Measurements from ENCODE around the gene PSMG3. TPM values are rescaled to one million over a fixed set of nuclear protein-coding genes. Genes with fewer than 3 reads are reported as not detected.
A peak's percentile ranks its signal among the peaks of the same experiment; 100 is the strongest.

PSMG3 gene
- total RNA-seq, 1 experiment from 2014 or later: 59.4 TPM

- peaks cover 9% of the 10 kb centered on the region; the same call in 1 of the 2 replicates for H3K4me1 ChIP-seq (ENCODE audit: control insufficient read depth, insufficient read depth, low read length)
- ChIA-PET CTCF (no interaction called here), POLR2A (no interaction called here)
- H3K4me3 ChIP-seq (ENCODE audit: low read depth in 2 of 2, low read length in 2 of 2): no peak overlapping the region
- no peak for DNase-seq (ENCODE audit: low read depth, low spot score)
- TF ChIP-seq SIN3A (IDR thresholded peaks at IDR 0.05; ENCODE audit: borderline replicate concordance, insufficient read depth, low read depth, low read length) (no peak), POLR2AphosphoS5 (IDR thresholded peaks at IDR 0.05; ENCODE audit: low read depth, low read length) (no peak)
- TF ChIP-seq, protein P1, sequence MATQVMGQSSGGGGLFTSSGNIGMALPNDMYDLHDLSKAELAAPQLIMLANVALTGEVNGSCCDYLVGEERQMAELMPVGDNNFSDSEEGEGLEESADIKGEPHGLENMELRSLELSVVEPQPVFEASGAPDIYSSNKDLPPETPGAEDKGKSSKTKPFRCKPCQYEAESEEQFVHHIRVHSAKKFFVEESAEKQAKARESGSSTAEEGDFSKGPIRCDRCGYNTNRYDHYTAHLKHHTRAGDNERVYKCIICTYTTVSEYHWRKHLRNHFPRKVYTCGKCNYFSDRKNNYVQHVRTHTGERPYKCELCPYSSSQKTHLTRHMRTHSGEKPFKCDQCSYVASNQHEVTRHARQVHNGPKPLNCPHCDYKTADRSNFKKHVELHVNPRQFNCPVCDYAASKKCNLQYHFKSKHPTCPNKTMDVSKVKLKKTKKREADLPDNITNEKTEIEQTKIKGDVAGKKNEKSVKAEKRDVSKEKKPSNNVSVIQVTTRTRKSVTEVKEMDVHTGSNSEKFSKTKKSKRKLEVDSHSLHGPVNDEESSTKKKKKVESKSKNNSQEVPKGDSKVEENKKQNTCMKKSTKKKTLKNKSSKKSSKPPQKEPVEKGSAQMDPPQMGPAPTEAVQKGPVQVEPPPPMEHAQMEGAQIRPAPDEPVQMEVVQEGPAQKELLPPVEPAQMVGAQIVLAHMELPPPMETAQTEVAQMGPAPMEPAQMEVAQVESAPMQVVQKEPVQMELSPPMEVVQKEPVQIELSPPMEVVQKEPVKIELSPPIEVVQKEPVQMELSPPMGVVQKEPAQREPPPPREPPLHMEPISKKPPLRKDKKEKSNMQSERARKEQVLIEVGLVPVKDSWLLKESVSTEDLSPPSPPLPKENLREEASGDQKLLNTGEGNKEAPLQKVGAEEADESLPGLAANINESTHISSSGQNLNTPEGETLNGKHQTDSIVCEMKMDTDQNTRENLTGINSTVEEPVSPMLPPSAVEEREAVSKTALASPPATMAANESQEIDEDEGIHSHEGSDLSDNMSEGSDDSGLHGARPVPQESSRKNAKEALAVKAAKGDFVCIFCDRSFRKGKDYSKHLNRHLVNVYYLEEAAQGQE (IDR thresholded peaks at IDR 0.05; ENCODE audit: insufficient read depth in 1 of 2, low read depth in 2 of 2, low read length in 1 of 2): no peak
- in situ Hi-C loops (cut with HindIII; ENCODE audit: low pct_unique_long_range_greater_than_20kb, low sequenced_read_pairs) (no loop called here), intact Hi-C loops (cut with micrococcal nuclease; ENCODE audit: unreplicated experiment) (loop anchor here (10.0 kb wide), 1 partner anchor 167 kb away; no protein-coding TSS in a partner anchor)
- BruUV-seq (replicated peaks): no TSS peak
- no peaks in the 10 kb centered on the region for H3K36me3 ChIP-seq (ENCODE audit: control insufficient read depth, insufficient read depth, low read length)
- no peak overlapping the region for H3K27ac ChIP-seq (ENCODE audit: low read length)
- H3K27me3 ChIP-seq (ENCODE audit: control insufficient read depth, insufficient read depth, low read length): peaks cover 12% of the 10 kb centered on the region; the same call in 1 of the 2 replicates
- H3K9me3 ChIP-seq (ENCODE audit: control insufficient read depth, insufficient read depth, low read depth, low read length): 0 out of 2 replicates have a peak, but pooled peaks cover 6% of the 10 kb centered on the region
- ATAC-seq: no peak
Observed at GRCh38 chr7:1587738-1588137, 17.9 kb upstream of the PSMG3 start.

- ChIA-PET POLR2A (no interaction called here), CTCF (interaction anchor here (0.7 kb wide), 1 partner anchor 941 kb away, joined by 3 read pairs; no protein-coding TSS in a partner anchor)
- intact Hi-C loops (cut with micrococcal nuclease; ENCODE audit: unreplicated experiment): loop anchor here (10.0 kb wide), 1 partner anchor 168 kb away; no protein-coding TSS in a partner anchor
Observed at GRCh38 chr7:1586827-1587705, 17.2 kb upstream of the PSMG3 start.

More at GRCh38 chr7:1586827-1587705, 17.2 kb upstream of the PSMG3 start:
- H3K9me3 ChIP-seq (ENCODE audit: control insufficient read depth, insufficient read depth, low read depth, low read length): 0 out of 2 replicates have a peak, but pooled peaks cover 6% of the 10 kb centered on the region
- no peak overlapping the region for H3K27ac ChIP-seq (ENCODE audit: low read length)
- in situ Hi-C loops (cut with HindIII; ENCODE audit: low pct_unique_long_range_greater_than_20kb, low sequenced_read_pairs): no loop called here
- ATAC-seq (peak; percentile 19; the same call in 1 of the 2 replicates), DNase-seq (ENCODE audit: low read depth, low spot score) (no peak)
- no peak for TF ChIP-seq POLR2AphosphoS5 (IDR thresholded peaks at IDR 0.05; ENCODE audit: low read depth, low read length)
- TF ChIP-seq, protein P1 (IDR thresholded peaks at IDR 0.05; ENCODE audit: insufficient read depth in 1 of 2, low read depth in 2 of 2, low read length in 1 of 2): no peak
- TF ChIP-seq TCF7L2 (IDR thresholded peaks at IDR 0.05; ENCODE audit: low read depth, low read length): no peak
- TF ChIP-seq, protein P2, sequence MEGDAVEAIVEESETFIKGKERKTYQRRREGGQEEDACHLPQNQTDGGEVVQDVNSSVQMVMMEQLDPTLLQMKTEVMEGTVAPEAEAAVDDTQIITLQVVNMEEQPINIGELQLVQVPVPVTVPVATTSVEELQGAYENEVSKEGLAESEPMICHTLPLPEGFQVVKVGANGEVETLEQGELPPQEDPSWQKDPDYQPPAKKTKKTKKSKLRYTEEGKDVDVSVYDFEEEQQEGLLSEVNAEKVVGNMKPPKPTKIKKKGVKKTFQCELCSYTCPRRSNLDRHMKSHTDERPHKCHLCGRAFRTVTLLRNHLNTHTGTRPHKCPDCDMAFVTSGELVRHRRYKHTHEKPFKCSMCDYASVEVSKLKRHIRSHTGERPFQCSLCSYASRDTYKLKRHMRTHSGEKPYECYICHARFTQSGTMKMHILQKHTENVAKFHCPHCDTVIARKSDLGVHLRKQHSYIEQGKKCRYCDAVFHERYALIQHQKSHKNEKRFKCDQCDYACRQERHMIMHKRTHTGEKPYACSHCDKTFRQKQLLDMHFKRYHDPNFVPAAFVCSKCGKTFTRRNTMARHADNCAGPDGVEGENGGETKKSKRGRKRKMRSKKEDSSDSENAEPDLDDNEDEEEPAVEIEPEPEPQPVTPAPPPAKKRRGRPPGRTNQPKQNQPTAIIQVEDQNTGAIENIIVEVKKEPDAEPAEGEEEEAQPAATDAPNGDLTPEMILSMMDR (IDR thresholded peaks at IDR 0.05): no peak
- TF ChIP-seq SIN3A (IDR thresholded peaks at IDR 0.05; ENCODE audit: borderline replicate concordance, insufficient read depth, low read depth, low read length): no peak
- no peaks in the 10 kb centered on the region for H3K36me3 ChIP-seq (ENCODE audit: control insufficient read depth, insufficient read depth, low read length)
- peaks cover 9% of the 10 kb centered on the region; the same call in 1 of the 2 replicates for H3K4me1 ChIP-seq (ENCODE audit: control insufficient read depth, insufficient read depth, low read length)
- H3K27me3 ChIP-seq (ENCODE audit: control insufficient read depth, insufficient read depth, low read length): peaks cover 12% of the 10 kb centered on the region; the same call in 1 of the 2 replicates
- BruUV-seq (replicated peaks): no TSS peak
- no peak overlapping the region for H3K4me3 ChIP-seq (ENCODE audit: low read depth in 2 of 2, low read length in 2 of 2)

Measured in Panc1 (cell line).